K562 (cell line): ENCODE measurements around the gene GALNT18.

Source experiments
- PCBP1 ChIP-seq: fragments of 200-400 bp; formaldehyde crosslinking; IDR thresholded peaks from 2 replicates; pipeline ENCODE4 v1.6.1; 2018; ENCODE audit warnings: mild to moderate bottlenecking, low read depth, low read length; ENCODE audit not compliant: poor library complexity, severe bottlenecking
- ZZZ3 ChIP-seq: fragments of 450-650 bp; IDR thresholded peaks from 2 replicates; pipeline ENCODE4 v1.6.1; 2016; ENCODE audit warnings: antibody characterized with exemption, mild to moderate bottlenecking, moderate library complexity

GRCh38 chr11:11288972-11289616 is 332.7 kb downstream of the GALNT18 start:
- TF ChIP-seq ZZZ3 (no peak), PCBP1 (no peak)
